Fibroblast of the aortic adventitia (primary cell): Measurements from ENCODE around the gene ITGB1BP1. TPM values are rescaled to one million over a fixed set of nuclear protein-coding genes. Genes with fewer than 3 reads are reported as not detected.
A peak's percentile ranks its signal among the peaks of the same experiment; 100 is the strongest.

Experiments used
- DNase-seq: peaks from one replicate; pipeline ENCODE4 v3.0.0-alpha.2; 2010; ENCODE audit warnings: low read depth
- H3K4me3 ChIP-seq: 2 replicates; pipeline ENCODE4 v1.5.1; 2011; ENCODE audit warnings: low read depth, mild to moderate bottlenecking, control low read depth, low read length, moderate library complexity
- total RNA-seq: library from RNA; depleted of rRNA; stranded (reverse); fragments of >200 nt; gene quantifications from 2 replicates; pipeline ENCODE4 v1.2.3, GENCODE V29; 2012; ENCODE audit warnings: low replicate concordance
- TF ChIP-seq, protein P1 (sequence below): IDR thresholded peaks from 2 replicates; pipeline ENCODE4 v1.5.1; 2011; ENCODE audit warnings: mild to moderate bottlenecking, low read length, control low read depth, inconsistent platforms; ENCODE audit not compliant: insufficient read depth

ITGB1BP1 gene
- total RNA-seq, 1 donor: 80.9 TPM

DNA sequence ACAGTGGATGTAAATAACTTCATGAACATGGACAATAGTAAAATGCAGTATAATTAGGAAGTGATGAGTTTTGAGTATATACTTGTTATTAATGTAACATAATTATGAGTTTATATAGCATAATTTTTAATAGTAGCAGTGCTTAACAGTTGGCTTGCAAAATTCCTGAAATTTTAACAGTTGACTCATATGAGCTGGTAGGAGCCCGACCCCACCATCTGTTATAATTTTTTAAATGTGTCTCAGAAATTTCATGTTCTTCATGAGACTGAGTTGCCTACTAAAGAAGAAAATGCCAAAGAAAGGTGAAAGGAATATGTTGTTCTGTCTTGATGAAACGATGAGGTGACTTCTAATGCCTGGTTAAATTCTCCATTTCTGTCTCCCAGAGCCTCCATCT is 62.6 kb downstream of the ITGB1BP1 start:
- TF ChIP-seq, protein P1, sequence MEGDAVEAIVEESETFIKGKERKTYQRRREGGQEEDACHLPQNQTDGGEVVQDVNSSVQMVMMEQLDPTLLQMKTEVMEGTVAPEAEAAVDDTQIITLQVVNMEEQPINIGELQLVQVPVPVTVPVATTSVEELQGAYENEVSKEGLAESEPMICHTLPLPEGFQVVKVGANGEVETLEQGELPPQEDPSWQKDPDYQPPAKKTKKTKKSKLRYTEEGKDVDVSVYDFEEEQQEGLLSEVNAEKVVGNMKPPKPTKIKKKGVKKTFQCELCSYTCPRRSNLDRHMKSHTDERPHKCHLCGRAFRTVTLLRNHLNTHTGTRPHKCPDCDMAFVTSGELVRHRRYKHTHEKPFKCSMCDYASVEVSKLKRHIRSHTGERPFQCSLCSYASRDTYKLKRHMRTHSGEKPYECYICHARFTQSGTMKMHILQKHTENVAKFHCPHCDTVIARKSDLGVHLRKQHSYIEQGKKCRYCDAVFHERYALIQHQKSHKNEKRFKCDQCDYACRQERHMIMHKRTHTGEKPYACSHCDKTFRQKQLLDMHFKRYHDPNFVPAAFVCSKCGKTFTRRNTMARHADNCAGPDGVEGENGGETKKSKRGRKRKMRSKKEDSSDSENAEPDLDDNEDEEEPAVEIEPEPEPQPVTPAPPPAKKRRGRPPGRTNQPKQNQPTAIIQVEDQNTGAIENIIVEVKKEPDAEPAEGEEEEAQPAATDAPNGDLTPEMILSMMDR: no peak
- no peak overlapping the region for H3K4me3 ChIP-seq
- DNase-seq: peak; percentile 17

DNA sequence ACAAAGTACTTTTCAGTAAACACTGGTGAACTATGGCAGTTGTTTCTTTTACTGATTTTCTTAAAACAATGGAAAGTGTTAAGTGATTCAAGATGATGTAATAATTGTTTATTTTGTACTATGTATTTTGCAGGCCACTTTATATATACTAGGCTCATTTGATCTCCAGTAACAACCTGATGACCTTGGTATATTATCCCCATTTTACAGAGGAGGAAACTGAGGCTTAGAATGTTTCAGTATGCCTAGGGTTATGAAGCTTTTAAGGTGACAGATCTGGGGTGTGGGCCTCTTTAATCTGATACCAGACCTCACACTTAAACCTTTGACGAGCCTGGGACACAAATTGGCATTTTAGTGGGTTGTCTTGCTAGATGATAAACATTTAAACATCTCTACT is 63.2 kb downstream of the ITGB1BP1 start:
- DNase-seq: no peak
- H3K4me3 ChIP-seq: no peak overlapping the region
- TF ChIP-seq, protein P1: no peak

DNA sequence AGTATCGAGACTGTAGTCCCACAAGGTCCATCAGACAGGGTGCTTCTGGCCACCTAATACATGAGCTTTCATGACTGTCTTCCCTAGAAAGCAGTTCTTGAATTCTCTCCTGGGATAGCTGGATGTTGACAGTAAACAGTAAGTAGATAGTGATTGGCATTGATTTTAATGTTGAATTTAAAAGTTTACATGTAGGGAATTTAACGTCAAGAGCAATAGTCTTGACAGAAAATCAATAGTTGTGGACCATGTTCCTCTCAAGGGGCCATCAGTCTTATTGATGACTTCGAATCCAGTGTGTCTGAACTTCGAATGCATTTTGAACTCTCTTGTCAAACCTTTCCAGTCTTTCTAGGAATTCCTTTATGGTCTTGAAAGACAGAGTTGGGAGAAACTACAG is 63.9 kb downstream of the ITGB1BP1 start:
- TF ChIP-seq, protein P1: no peak
- no peak for DNase-seq
- H3K4me3 ChIP-seq: no peak overlapping the region

DNA sequence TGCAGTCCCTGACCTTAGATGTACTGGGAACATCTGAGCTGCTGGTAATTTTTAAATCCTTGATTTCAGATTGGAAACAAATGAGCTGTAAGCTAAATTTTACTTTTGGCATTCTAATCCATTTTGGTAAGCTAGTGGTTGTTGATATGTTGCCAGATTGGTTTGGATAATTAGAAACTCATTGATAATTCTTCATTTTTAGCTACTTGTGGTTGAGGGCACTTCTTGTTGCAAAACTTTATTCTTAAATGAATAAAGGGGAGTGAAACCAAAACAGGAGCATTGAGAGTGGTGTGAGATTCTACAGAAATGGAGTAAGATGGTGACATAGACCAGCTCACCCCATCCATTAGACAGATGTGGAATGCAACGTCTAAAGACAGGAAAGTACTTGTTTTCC is 64.5 kb downstream of the ITGB1BP1 start:
- TF ChIP-seq, protein P1: no peak
- H3K4me3 ChIP-seq: no peak overlapping the region
- DNase-seq: no peak

DNA sequence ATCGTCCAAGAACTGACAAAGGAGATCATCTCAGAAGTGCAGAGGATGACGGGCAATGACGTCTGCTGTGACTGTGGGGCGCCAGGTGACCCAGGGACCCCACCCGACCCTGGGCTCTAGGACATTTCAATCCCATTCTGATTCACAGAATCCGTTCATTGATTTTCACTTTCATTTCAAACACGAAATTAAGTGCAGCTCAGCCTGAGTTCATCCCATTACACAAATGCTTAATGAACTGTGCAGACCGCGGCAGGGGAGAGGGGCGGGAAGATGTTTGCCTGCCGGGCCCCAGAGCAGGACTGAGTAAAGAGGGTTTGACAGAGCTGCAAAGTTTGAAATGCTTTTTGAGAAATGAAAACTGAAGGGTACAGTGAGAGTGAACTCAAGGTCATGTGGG is 67.1 kb downstream of the ITGB1BP1 start:
- TF ChIP-seq, protein P1: no peak
- no peak for DNase-seq
- no peak overlapping the region for H3K4me3 ChIP-seq

DNA sequence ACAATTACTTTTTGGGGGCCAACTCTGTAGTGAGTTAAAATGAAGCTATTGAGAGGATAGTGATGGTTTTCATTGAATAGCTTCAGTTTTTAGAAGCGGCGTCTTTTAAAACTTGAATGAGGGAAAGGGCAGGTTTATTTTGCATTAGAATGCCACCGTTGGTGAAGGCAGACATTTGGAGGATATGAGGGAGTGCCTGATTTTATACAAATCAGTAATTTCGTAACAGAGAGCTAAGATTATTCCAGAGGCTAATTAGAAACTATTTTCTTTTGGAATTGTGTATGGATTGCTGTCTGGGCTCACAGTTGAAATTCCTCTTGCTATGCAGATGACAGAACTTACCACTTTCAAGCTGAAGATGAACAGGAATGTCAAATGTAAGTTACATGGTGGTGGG is 67.6 kb downstream of the ITGB1BP1 start:
- H3K4me3 ChIP-seq: no peak overlapping the region
- DNase-seq: no peak
- TF ChIP-seq, protein P1: no peak

DNA sequence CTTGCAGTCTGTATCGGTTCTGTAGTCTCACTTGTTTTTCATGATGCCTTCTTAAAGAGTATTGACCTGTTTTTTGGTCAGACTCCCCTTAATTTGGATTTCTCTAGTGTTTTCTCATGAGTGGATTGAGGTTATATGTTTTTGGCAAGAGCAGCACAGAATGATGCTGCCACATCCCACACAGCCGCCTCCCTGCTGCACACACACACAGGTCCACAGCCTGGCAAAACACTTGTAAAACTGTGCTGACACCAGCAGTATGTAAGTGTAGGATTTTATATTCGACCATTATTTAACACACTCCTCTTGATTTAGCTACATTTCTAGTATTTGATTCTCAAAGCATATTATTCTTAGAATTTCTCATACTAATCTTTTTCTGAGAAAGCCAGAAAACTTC is 68.1 kb downstream of the ITGB1BP1 start:
- TF ChIP-seq, protein P1: no peak
- H3K4me3 ChIP-seq: no peak overlapping the region
- no peak for DNase-seq
